HG02798 (cell line): ENCODE results near the gene CEP68.
A peak's percentile ranks its signal among the peaks of the same experiment; 100 is the strongest.
"Not testable (repeated sequence)": the region's sequence is repeated elsewhere in the genome, so short reads cannot be mapped to it uniquely, and the experiment has no call there.

Experiments used
- ATAC-seq: cut with Tn5 transposase; IDR thresholded peaks from one replicate; pipeline ENCODE4 v1.9.1; 2021; ENCODE audit warnings: mild to moderate bottlenecking; ENCODE audit not compliant: unreplicated experiment, poor library complexity

Gene CEP68, protein sequence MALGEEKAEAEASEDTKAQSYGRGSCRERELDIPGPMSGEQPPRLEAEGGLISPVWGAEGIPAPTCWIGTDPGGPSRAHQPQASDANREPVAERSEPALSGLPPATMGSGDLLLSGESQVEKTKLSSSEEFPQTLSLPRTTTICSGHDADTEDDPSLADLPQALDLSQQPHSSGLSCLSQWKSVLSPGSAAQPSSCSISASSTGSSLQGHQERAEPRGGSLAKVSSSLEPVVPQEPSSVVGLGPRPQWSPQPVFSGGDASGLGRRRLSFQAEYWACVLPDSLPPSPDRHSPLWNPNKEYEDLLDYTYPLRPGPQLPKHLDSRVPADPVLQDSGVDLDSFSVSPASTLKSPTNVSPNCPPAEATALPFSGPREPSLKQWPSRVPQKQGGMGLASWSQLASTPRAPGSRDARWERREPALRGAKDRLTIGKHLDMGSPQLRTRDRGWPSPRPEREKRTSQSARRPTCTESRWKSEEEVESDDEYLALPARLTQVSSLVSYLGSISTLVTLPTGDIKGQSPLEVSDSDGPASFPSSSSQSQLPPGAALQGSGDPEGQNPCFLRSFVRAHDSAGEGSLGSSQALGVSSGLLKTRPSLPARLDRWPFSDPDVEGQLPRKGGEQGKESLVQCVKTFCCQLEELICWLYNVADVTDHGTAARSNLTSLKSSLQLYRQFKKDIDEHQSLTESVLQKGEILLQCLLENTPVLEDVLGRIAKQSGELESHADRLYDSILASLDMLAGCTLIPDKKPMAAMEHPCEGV

DNA sequence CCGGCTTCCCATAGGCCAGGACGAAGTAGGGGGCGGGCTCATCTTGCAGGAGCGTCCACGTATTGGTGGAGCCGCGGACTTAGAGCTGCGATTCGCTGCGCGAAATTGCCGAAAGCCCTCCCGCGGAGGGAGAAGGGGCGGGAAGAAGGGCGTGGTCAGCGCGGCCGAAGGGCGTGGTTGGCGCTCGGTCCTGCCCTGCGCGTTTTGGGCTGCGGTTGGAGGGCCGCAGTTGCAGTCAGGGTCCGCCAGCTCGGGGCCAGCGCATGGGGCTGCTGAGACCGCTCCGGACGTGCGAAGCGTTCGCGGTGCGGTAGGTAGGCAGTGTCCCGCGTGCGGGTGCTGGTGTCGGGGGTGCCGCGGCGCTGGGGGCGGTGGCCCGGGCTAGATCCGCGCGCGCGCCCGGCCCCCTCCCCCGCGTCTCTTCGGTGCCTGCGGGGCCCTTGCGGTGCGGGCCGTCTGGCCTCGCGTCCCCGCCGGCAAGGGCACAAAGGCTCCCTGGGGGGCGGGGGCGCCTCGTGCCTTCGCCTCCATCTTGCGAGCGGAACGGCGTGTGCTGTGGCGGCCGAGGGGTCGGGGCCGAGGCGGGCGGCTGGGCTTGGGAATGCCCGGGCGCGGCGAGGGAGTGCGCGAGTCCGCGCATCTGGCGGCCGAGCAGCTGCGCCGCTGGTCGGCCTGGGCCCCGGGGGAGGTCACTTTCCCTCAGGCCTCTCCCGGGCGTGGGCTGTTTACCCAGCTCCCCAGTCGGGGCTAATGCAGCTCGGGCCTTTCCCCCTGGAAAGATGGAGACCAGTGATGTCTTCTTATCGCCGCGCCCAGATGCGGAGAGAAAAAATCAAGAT lies at the start of gene CEP68:
CEP68 (plus strand) TSS at position 202 of the 839 bp plus-strand sequence. CDS start 13,029 bp downstream, outside the sequence.
- peak; percentile 92 for ATAC-seq

DNA sequence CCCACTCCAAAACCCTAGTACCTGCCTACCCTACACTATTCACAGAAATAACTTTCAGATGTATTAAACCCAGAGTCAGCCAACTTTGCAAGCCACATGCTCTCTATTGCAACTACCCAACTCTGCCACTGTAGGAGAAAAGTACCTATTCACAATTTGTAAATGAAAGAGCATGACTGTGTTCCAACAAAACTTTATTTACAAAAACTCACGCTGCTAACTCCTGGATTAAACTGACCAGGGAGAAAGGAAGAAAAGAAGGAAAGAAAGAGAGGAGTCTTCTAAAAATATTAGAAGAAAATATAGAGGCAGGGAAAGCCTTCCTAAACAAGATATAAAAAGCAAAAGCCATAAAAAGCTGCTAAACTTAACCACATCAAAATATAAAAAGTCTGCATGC lies 42.4 kb upstream of the CEP68 start:
- ATAC-seq: no peak

DNA sequence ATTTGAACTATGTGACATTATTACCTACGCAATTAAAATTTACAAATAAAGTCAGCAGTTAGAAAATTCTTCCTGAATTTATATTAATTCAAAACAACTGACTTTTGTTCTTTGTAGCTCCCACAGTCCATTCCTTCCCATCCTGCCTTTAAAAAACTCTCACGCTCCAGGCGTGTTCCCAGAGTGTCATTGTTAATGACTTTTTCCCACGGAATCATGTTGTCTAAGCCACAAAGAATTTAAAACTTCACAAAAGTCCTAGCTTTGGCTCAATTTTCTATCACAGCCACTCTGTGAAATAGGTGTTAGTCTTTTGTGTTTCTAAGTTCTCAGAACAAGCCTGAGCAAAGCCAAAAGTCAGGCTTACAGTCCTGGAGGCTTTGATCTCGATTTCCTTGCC lies 40.5 kb upstream of the CEP68 start:
- no peak for ATAC-seq

DNA sequence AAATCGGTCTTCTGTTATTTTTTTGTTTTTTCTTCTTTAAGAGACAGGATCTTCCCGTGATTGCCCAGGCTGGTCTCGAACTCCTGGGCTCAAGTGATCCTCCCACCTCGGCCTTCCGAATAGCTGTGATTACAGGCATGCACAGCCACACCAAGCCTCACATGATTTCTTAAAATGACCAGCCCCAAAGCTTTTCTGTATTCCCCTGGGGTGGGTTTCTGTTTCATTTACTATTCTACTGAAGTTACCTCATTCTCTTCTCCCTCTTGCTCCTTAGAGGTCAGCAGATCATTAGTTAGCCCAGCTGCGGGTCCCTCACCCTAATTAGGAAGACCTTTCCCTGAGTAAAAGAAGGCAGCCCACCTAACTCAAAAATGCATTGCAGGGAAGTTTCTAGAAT lies 39.4 kb upstream of the CEP68 start:
- ATAC-seq: no peak

DNA sequence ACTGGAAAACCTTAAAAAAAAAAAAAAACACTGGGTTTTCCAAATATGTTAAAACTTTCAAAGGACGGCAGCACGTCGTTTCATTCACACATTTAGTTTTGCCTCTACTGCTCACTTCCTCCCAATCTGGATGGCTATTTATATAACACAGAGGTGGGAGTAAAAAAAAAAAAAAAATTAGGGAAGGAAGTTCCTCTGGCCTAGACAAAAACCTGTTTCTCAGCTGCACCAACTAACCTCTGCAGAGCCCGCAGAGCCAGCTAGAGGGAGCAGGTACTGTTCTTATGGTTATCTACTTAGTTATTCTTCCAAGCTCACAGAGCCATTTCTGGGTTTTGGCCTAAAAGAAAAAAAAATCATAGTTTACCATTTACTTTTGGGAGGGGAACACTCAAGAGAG lies 38.9 kb upstream of the CEP68 start:
- no peak for ATAC-seq

DNA sequence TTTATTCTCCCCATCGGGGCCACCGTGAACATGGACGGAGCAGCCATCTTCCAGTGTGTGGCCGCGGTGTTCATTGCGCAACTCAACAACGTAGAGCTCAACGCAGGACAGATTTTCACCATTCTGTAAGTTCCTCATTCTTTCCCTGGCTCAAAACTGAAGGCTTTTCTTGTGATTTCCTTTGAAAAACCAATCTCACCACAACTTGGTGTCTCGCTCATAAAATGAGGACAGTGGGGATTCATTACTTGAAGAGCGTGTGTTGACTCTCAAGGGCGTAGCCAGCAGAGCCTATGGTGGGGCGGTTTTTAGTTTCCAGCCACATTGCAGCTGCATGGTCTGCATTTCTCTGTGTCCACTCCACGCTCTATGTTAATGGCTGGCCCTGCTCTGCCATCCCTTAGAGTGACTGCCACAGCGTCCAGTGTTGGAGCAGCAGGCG lies 38.1 kb upstream of the CEP68 start:
- ATAC-seq: no peak

DNA sequence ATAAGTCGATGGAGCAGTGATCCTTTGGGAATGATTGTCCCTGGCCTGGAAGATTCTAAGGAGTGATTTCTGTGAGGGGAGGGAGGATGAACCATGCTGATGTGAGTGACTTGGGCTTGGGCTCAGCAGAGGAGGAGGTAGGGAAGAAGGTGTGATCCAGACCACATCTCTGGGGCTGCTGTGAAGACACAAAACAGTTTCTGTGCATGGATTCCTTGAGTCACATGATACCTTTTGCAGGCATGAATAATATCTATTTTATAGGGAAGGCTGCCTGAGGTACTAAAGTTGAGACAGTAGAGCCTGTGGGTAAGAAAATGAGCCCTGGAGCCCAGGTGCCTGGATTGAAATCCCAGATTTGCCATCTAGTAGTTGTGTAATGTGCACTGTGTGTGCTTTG lies 37.2 kb upstream of the CEP68 start:
- ATAC-seq: no peak

DNA sequence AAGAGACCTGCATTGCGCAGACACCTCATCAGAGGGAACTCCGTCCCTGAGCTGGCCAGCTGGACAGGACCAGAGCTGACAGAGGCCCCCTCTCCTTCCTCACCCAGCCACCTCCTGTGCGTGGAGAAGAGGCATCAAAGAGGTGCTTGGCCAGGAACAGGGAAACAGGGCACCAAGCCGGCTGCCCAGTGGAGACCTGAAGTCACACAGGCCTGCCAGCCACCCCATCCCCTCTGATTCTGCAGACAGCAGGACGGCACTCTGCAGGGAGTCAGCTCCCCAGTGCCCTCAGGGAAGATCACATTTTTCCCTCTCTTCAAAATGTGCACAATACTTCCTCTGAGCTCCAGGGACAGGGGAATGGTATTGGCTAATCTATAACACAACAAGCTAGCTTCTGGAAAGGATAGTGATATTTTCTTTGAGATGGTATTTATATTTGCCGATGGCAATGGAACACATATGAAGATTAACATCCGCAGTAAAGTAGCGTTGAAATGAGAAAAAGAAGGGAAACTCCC lies 36.5 kb upstream of the CEP68 start:
- no peak for ATAC-seq

DNA sequence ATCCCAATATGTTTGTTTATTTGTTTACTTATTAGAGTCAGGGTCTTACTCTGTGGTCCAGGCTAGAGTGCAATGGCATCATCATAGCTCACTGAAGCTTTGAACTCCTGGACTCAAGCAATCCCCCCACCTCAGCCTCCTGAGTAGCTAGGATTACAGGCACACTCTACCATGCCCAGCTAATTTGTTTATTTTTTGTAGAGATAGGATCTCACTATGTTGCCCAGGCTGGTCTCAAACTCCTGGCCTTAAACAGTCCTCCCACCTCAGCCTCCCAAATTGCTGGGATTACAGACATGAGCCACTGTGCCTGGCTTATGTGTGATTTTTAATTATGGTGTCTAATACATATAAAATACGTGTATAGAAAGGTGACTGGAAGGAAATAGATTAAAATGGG lies 36.0 kb upstream of the CEP68 start:
- ATAC-seq: not testable (repeated sequence)

DNA sequence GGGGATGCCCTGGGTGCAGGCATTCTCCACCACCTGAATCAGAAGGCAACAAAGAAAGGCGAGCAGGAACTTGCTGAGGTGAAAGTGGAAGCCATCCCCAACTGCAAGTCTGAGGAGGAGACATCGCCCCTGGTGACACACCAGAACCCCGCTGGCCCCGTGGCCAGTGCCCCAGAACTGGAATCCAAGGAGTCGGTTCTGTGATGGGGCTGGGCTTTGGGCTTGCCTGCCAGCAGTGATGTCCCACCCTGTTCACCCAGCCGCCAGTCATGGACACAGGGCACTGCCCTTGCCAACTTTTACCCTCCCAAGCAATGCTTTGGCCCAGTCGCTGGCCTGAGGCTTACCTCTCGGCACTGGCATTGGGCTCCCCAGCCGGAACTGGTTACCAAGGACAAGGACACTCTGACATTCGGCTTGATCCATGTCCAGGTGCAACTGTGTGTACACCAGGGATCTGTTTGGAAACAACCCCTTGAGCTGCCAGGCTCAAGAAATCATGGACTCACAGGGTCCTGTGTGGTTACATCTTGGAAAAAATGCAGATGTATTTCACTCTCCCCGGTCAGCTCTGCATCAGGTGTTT lies 35.2 kb upstream of the CEP68 start:
- ATAC-seq: no peak

DNA sequence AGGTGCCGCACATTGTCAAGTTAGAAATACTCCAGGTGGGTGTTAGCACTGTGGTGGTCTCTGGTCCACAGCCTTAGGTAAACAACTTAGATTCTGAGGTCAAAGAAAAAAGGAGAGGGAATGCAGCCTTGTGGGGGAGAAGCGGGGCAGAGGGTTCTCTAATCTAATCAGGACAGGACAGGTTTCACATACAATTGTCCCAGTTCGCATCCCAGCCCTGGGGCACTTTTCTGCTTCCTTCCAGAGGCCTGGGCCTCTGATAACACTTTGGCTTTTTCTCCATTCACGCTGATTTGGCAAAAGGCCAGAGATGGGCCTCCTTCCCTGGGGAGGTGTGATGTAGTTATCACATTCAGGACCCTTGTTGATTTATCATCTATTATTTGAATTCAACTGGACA lies 34.5 kb upstream of the CEP68 start:
- no peak for ATAC-seq

DNA sequence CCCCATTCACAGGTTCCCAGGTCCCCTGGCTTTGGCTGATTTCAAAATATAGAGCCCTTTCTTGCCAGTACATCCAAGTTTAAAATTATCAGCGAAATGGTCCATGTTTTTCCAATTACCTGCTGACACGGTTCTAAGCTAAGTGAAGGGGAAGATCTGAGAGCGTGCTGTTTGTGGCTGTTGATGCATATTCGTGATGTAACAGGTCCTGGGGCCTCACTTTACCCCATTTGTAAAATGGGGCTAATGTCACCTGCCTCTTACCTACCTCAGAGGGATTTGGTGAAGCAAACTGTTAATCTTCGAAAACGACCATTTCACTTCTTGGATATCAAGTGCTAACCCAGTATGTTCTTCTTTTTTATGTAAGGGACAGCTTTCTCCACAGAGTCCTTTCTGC lies 34.0 kb upstream of the CEP68 start:
- ATAC-seq: no peak

DNA sequence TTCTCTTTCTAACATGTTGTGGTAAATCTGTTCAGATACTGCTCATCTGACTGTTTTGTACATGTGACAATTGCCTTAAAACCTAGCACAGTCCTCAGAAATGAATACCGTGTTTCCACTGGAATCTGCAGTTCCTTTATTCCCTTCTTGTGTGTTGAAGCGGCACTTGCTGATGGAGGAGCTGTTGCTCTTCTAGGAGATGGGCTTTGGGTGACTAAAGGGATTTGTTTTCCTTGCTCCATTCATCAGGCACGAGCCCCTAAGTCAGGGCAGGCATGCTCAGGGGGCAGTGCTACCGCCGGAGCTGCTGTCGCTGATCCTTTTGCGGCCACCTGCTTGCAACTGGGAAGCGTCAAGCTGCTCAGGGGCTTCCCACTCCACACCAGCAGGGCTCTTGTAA lies 32.5 kb upstream of the CEP68 start:
- ATAC-seq: no peak

DNA sequence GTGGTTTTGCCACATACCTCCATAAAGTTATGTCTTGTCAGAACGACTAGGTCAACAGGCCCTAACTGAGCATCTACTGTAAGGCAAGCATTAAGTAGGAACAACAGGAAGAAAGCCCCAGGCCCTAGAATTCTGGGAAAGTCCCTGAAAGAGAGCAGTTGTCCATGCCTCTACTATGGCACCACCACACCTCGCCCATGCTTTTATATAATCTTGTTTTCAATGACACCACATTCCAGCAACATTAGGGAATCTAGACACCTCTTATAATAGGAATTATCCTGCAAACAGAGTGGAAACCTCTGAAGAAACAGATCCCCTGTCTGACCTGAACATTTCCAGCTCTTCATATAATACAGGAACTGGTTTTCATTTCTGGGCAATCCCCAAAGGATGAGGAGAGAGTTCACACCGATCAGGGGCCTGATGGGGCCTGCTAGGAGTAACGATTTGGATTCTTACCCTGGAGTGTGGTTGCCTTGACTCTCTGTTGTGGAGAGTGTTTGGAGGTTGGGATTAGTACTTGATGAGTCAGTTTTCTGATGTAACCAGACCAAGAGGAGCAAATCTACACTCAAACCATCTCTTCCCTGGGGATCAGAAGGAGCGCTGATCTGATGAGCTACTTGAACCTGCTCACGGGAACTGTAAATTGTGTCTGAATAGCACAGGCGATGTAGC lies 31.9 kb upstream of the CEP68 start:
- no peak for ATAC-seq

DNA sequence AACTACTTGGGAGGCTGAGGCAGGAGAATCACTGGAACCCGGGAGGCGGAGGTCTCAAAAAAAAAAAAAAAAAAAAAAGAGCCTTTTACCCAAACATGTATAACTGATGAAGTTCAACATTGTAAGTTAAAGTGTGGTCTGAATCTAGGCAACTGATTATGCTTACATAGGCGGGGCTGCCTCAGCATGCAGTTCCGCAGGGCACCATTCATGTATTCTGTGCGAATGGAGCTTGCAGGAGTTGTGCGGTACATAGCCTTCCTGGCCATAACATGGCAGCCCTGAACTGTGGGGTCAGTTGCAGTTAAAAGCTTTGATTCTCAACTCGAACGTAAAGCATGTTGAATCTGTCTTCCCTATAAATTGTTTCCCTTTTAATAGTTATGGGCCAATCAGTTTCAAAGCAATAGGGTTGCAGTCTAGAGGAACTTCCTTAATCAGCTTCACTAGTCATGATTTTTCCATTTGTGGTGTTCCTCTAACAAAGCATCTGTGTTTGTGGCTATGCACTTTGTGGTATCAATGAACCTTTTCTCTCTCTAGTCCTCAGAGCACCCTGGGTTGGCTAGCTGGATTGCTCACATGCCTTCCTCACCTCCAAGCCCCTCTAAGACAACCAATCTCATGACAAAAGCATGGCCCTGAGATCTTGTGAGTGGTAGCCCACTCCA lies 30.6 kb upstream of the CEP68 start:
- ATAC-seq: no peak

DNA sequence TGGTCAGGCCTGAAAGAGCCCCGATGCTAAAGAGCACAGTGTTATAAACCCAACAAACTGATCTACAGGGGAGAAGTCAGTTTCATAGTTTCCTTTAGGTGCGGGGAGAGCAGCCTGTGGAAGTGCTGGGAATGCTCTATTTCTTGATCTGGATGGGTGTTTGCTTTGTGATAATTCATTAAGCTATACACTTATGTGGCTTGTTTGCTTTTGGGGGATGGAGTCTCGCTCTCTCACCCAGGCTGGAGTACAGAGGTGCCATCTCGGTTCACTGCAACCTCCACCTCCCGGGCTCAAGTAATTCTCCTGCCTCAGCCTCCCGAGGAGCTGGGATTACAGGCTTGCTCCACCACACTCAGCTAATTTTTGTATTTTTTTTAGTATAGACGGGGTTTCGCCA lies 30.1 kb upstream of the CEP68 start:
- no peak for ATAC-seq

DNA sequence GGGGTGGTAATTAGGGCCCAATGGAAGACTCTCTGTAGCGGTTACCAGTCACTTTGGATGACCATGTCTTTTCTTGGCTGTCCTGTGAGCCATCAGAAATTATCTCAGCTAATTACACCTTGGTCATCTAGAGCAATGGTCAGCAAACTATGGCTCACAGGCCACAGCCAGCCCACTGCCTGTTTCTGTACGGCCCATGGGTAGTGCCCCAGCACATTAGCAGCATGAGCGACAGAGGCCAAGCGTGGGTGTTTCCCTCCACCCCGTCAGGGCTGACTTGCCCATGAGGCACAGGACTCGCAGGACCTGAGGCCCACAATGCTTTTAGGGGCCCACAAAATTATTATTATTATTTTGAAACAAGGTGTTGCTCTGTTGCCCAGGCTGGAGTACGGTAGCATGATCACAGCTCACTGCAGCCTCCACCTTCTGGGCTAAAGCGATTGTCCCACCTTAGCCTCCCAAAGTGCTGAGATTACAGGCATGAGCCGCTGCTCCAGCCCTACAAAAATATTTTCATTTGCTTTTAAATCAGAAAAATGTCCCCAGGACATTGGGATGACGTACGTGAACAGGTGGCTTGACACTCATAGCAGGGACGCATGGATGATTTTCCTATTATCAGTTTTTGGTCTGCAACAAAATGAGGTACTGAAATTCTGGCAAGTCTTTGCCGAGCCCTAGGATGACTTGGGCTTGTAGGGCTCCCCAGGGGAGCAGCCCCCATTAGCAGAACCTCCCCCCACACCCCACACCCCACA lies 29.3 kb upstream of the CEP68 start:
- no peak for ATAC-seq

DNA sequence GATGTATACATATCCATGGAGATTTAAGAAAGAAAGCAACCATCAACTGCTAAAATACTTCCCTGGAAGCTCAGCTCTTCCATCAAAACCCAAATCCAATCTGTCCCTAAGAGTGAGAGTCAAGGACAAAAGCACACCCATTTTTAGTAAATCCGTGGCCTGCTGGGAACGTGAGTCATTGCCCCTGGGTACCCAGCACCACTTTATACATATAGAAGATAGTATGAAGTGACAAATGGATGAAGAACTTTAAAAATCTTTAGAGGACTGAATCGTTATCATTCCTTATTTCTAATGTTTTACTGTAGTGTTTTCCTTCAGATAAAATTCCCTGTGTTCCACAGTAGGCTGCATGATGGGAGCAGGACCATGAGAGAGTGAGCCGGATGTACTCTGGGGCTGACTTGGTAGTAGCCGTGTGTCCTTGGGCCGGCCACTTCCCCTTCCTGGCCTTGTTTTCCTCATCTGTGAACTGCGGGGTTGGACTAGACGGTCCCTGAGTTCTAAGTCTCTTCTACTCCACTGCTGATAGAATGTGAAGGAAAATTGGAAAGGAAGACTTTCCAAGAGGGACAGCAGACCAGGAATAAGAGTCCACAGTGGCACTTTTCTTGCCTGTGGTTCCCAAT lies 28.5 kb upstream of the CEP68 start:
- ATAC-seq: no peak
